Endometrium (tissue), 2 donors: ENCODE measurements around the gene SART1.
A peak's percentile ranks its signal among the peaks of the same experiment; 100 is the strongest.

Experiments used
- FAIRE-seq: peaks from 2 replicates; lab custom pipeline; 2012; peaks lifted over from hg19 to GRCh38; lab: Jason Lieb, UNC
- donor health status: control.
- donor health status: control.

SART1 gene, protein sequence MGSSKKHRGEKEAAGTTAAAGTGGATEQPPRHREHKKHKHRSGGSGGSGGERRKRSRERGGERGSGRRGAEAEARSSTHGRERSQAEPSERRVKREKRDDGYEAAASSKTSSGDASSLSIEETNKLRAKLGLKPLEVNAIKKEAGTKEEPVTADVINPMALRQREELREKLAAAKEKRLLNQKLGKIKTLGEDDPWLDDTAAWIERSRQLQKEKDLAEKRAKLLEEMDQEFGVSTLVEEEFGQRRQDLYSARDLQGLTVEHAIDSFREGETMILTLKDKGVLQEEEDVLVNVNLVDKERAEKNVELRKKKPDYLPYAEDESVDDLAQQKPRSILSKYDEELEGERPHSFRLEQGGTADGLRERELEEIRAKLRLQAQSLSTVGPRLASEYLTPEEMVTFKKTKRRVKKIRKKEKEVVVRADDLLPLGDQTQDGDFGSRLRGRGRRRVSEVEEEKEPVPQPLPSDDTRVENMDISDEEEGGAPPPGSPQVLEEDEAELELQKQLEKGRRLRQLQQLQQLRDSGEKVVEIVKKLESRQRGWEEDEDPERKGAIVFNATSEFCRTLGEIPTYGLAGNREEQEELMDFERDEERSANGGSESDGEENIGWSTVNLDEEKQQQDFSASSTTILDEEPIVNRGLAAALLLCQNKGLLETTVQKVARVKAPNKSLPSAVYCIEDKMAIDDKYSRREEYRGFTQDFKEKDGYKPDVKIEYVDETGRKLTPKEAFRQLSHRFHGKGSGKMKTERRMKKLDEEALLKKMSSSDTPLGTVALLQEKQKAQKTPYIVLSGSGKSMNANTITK

DNA sequence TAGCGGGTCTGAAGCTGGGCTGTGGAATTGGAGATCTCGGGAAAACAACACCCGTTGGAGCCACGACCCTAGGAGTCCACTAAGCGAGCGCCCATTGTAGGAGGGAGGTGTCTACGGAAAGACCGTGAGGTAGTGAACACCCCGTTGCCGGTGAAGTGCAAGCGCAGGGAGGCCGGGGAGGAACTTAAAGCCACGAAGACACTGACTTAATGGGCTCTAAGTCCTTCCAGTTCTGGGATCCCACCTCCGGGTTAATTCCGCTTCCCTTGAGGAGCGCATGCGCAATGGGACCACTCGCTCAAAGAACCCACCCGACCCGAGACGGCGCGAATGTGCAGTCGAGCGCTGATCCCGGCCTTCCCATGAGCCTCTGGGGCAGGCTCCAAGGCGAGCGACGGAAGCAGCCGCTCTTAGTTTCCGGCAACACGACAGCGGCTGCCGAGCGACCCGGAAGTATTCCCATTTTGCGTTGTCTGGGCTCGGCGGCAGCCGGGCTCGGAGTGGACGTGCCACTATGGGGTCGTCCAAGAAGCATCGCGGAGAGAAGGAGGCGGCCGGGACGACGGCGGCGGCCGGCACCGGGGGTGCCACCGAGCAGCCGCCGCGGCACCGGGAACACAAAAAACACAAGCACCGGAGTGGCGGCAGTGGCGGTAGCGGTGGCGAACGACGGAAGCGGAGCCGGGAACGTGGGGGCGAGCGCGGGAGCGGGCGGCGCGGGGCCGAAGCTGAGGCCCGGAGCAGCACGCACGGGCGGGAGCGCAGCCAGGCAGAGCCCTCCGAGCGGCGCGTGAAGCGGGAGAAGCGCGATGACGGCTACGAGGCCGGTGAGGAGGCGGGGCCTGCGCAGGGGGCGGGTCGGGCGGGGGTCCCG, at the start of gene SART1:
Gene SART1 (plus strand): TSS at position 468 of the 874 bp plus-strand sequence. CDS start 47 bp downstream, at position 515.
- peak; percentile 90 for FAIRE-seq

DNA sequence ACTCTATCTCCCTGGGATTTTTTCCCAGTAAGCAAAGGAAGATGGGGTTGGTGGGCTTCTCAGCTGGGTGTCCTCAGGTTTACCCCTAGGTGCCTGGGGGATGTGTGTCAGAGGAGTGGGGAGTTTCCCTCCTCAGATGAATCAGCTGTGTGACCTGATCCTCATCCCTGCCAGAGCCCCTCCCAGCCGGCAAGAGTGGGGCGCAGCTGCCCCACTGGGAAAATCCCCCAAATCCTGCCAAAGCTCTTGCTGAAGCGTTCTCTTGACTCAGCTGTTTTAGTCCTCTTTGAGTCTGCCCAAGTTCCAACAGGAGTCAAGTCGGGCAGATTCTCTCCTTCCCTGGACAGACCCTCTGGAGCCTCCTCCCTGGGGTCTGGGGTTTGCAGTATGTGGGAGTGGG, 48.7 kb upstream of the SART1 start:
- FAIRE-seq, result no peak

DNA sequence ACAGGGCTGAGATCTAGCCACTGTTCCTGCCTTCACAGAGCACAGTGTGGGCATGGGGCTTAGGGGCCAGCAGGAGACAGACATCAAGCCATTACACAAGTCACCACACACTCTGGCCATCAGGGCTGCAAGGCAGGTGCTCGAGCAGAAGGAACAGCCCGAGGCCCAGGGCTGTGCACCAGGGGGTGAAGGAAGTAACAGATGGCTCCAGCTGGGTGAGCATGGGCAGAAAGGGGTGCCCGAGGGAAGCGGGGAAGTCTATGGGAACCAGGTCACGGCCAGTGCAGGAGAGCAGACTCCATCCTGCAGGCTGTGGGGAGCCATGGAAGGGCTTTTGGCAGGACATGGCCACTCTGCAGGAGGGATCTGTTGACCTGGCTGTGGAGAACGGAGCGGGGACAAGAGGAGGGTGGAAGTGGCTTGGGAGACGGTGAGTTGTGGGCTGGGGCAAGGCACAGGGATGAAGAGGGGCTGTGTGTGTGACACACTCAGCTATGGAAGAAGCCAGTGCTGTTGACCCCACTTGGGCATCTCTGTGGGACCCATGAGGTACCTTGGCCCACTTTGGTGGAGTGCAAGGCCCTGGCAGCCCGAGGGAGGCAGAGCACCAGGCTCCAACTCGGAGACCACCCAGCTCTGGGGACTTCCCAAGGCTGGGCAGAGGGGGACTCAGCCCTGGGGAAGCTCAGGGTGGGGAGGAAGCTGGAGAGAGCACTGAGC, 46.3 kb upstream of the SART1 start:
- no peak for FAIRE-seq

DNA sequence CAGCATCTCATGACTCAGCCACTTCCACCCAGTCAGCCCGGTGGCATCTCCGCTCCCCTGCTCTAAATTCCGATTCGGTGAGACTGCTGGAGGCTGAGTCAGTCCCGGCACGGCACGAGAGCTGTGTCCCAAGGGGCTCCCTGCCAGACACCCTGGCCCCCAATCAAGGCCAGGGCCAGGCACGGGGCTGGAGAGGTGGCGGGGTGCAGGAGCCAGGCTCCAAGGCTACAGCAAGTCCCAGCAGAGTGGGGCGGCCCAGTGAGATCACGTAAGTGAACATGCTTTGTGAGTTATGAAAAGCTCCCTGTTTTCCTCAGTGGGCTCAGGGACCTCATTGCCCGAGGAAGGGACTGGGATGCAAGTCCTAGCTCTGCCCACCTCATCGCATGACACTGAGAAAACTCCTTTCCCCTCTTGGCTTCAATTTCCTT, 45.7 kb upstream of the SART1 start:
- FAIRE-seq, result no peak

DNA sequence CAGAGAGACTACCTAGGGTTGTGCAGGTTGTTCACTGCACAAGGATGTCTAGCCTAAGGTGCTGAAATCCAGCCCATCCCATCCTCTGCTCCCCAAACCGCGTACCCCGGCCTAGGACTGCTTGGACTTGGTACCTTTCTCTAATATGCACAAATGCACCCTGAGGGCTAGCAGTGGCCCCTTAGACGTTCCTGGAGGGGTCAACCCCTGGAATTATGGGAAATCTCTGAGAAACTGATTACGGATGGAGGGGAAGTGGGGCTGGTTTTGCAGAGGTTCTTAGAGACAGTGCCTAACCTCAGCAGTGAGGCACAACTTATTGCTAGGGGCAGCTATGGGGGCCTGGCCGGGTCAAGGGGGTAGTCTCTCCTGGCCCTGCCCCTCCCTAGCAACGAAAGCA, 45.1 kb upstream of the SART1 start:
- FAIRE-seq, result no peak

DNA sequence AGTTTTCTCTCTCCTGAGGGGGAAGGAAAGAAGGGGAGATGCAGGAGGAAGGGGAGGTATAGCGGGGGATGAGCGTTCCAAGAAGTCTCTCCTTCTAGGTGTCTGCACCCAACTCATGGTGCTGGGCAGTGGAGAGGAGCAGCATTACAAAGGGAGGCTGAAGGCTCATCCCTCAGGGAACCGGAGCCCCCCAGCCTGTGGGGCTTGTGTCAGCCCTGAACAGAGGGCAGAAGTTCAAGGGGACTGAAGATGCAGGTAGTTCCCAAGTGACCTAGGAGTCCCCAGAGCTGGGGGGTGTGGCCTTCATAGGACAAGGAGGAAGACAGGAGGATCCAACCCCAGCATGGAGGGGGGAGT, 44.5 kb upstream of the SART1 start:
- FAIRE-seq, result no peak

DNA sequence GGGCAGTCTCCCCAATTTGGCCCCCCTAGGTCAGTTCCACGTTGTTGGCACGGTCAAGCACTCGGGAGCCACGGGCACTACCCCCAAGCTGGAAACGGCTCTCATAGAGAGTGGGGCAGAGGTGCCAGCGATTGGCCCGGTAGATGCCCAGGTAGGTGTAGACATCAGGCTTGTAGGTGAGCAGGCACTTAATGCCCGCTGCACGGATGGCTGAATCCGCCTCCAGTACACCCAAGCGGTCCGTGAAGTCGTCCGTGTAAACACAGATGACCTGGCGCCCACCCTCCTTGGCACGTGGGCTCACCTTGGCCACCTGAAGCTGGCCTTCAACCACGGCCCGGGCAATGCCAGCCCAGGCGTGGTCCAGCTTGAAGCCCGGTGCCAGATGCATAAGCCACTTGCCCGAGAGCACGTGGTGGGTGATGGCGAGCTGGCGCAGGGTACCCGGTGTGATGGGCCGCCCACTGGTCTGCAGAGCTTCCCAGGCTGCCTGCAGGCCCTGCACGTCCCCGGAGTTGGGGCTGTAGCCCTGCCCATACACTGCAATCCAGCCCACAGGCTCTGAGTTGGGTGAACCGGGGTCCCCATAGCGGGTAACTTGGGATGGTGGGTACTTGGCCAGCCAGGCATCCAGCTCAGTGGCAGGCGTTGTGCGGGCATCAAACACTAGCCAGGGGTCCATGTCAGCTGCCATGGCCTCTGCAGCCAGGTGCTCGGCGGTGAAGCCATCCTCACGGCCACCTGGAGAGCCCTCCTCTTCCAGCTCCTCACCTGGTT, 43.9 kb upstream of the SART1 start:
- FAIRE-seq, result no peak

DNA sequence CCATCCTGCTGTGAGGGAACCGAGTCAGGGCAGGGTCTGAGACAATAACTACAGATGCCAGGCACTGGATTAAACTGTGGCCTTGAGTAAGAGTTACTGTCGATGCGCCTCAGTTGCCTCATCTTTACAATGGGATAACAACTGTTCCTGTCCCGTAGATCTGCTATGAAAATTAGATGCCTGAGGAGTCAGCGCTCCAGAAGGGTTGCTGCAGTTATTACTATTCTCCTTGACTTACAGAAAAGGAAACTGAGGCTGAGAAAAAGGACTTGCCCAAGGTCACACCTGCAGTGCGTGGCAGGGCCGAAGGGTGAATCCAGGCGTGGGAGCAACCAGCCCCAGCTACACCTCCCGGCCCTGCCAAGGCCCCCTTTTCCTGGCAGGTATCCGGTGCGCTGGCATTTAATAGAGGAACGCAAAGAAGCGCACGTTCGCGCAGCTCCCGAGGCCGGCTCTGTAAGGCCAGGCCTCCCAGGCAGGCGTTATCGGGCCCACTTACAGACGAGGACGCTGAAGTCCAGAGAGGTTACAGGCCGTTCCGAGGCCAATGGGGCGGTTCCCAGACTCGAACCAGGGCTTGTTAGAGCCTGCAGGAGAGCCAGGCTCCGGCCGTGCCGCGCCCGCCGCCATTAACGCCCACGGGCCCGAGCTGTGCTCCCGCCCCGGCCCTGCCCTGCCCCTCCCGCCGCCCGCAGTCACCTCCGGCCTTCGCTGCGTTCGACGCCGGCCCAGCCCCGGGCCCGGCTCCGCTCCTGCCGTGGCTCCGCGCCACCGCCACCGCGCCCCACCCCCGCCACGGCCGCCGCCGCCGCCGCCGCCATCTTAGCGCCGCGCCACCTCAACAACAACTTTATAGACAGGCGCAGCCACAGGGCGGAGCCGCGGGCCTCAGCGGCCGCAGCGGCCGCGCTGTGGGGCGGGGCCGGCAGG, 43.1 kb upstream of the SART1 start, which contains the start of gene C11orf68:
Gene C11orf68 (minus strand): TSS at position 852 of the 930 bp plus-strand sequence. CDS start 31 bp downstream, at position 821.
- no peak for FAIRE-seq

DNA sequence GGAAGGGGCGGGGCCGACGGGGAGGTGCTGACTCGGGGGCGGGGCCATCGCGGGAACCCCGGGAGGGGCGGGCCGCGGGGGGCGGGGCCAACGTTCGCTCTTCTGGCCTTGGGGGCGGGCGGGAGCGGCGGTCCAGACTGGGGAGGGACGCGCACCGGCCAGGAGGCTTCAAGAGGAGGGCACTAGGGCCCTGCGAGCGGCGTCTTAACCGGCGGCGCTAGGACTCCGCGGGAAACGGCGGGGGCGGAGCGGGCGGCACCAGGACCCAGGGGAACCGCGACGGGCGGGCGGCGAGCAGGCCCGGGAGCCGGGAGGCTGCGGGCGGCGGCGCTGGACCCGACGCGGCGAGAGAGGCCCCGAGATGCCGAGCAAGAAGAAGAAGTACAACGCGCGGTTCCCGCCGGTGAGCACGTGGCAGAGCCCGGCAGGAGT, 42.4 kb upstream of the SART1 start, which contains the start of gene DRAP1:
Gene DRAP1 (plus strand): TSS at position 286 of the 432 bp plus-strand sequence. CDS start 76 bp downstream, at position 362.
- FAIRE-seq, result no peak

DNA sequence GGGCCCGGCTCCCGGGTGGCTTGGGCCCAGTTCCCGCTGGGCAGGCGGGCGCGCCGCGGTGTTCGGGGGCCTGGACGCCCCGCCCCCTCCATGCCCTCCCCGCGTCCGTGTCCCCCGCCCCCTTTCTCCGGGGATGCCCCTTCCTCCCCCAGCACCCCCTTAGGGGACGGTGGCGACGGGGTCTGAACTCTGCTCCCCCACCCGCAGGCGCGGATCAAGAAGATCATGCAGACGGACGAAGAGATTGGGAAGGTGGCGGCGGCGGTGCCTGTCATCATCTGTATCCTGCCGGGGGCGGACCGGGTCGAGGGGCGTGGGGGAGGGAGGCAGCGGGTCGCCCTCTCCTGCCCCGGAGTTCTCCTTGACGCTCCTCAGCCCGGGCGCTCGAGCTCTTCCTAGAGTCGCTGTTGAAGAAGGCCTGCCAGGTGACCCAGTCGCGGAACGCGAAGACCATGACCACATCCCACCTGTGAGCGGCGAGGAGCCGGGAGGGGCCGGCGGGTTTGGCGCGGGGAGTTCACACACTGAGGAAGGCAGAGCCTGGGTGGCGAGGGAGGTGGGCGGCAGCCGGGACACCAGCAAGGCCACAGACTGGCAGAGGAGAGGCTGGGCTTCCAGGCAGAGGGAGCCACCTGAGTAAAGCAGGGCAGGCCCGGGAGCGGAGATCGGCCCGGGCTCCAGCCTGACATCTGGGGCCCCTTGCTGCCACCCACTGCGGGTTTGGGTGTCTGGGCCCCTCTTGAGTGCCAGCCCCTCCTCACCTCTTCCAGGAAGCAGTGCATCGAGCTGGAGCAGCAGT, 41.8 kb upstream of the SART1 start:
- FAIRE-seq, result no peak

DNA sequence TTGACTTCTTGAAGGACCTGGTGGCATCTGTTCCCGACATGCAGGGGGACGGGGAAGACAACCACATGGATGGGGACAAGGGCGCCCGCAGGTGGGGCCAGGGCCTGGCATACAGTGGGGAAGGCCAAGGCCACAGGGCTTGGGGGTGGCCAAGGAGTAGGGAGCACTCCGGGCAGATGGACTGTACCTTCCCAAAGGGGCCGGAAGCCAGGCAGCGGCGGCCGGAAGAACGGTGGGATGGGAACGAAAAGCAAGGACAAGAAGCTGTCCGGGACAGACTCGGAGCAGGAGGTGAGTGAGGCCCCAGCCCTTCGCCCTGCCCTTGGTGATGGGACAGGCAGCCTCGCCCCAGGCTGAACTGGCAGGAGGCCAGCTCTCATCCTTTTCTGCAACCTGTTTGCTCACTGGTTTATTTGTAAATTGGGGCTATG, 41.1 kb upstream of the SART1 start:
- FAIRE-seq, result no peak

DNA sequence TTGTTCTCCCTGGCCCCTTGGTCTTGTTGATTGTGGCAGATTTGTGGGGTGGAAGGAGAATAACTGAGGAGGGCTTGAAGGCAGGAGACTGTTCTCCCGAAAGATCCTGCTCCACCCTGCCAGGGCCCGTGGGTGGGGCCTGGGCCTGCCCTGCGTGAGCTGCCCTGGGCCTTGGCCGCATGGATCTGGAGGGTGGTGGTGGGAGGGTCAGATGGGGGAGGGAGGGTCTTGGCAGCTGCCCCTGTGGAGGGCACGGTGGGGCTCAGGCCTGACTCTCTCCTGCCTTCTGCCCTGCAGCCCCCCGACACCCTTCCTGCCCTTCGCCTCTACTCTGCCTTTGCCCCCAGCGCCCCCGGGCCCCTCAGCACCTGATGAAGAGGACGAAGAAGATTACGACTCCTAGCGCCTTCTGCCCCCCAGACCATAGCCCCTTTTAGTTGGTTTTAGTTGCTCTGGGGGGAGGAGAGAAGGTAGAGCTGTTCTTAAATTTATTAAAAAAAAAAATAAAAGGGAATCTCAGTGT, 40.4 kb upstream of the SART1 start:
- no peak for FAIRE-seq

DNA sequence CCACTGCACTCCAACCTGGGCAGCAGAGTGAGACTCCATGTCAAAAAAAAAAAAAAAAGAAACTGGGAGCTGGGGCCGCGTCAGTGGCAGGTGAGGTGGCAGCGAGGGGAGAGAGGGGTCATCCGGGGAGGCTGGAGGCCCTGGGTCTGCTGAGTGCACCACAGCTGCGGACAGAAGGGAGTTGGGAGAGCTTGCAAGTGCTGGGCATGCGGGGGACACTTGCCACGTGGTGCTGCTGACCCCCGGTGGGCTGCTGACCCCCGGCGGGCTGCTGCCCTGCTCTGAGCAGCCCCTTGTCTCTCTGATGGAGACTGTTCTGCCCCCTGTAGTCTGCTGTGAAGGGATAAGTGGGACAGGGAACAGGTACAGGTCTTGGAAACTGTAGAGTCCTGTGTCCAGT, 39.7 kb upstream of the SART1 start:
- no peak for FAIRE-seq

DNA sequence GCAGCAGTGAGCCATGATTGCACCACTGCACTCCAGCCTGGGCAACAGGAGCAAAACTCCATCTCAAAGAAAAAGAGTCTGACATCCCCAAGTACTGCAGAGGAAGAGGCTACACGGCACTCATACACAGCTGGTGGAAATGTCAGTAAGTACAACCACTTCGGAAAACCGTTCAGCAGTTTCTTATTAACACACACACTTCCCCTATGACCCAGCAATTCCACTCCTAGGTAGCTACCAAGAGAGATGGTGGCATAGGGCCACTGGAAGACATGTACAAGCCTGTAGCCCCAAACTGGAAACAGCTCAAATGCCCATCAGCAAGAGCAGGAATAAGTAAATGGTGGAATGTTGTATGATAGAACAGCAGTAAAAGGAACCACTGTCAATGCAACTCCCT, 39.0 kb upstream of the SART1 start:
- FAIRE-seq, result no peak

DNA sequence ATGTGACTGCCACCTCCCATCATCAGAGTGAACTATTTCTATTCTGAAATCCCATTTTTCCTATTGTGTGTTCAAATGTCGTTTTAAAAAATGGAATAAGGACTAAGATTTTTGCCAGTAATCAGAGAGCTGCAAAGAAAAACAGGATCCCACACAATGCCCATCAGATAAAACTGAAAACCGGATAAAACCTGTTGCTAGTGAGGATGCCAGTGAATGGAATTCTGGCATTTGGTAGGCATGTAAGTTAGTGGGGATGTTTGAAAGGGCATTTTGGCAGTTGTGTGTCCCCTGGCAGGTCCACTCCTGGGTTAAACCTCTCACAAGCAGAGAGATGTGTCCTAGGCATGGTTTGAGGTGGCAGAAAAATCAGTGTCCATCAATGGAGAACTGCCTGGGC, 36.1 kb upstream of the SART1 start:
- FAIRE-seq, result no peak

DNA sequence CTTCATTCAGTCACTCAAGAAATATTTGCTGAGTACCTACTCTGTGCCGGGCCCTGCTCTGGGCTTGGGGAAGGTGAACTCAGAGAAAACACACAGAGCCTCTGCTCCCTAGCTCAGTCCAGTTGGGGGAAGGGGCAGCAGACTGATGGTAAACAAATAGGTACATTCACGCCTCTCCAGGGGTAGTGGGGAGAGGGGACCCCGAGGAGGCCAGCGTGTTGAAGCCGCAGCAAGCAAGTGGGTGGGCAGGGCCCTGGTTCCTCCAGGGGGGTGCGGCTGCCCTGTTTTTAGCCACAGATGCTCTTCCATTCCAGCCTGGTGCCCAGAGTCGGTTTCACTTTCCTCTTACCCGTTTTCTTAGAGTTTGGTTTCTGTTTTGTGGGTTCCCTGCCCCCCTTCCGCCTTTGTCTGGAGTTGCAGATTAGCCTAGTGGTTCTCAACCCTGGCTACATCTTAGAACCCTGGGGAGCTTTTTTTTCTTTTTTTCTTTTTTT, 33.6 kb upstream of the SART1 start:
- no peak for FAIRE-seq

DNA sequence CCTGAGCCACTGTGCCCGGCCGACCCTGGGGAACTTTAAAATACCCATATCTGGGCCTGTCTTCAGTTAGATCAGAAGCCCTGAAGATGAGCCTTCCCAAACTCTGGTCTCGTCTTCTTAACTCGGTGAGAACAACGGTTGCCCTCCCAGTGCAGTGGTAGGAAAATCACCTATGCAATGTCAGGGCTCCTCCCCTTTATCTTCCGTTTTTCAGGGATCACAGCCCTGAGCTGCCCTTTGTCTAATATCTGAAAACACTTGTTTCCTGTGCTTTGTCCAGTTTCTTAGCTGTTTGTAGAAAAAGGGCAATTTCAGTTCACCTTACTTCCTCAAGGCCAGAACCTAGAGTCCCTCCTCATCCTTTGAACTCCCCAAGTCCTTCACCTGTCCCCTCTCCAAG, 32.9 kb upstream of the SART1 start:
- FAIRE-seq, result no peak
